Hepatocyte (in vitro differentiated cells): ENCODE results near the gene ZBTB33.

Source experiments
- EZH2 ChIP-seq: fragments of 200-600 bp; sonication (generic); IDR thresholded peaks from 2 replicates; pipeline ENCODE4 v1.6.1; 2016; ENCODE audit warnings: antibody characterized with exemption, mild to moderate bottlenecking, borderline replicate concordance
- TF ChIP-seq, protein P1 (sequence below): fragments of 200-600 bp; sonication (generic); IDR thresholded peaks from 2 replicates; pipeline ENCODE4 v1.5.1; 2016; ENCODE audit warnings: antibody characterized with exemption, mild to moderate bottlenecking; ENCODE audit not compliant: poor library complexity

- TF ChIP-seq, protein P1, sequence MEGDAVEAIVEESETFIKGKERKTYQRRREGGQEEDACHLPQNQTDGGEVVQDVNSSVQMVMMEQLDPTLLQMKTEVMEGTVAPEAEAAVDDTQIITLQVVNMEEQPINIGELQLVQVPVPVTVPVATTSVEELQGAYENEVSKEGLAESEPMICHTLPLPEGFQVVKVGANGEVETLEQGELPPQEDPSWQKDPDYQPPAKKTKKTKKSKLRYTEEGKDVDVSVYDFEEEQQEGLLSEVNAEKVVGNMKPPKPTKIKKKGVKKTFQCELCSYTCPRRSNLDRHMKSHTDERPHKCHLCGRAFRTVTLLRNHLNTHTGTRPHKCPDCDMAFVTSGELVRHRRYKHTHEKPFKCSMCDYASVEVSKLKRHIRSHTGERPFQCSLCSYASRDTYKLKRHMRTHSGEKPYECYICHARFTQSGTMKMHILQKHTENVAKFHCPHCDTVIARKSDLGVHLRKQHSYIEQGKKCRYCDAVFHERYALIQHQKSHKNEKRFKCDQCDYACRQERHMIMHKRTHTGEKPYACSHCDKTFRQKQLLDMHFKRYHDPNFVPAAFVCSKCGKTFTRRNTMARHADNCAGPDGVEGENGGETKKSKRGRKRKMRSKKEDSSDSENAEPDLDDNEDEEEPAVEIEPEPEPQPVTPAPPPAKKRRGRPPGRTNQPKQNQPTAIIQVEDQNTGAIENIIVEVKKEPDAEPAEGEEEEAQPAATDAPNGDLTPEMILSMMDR, result no peak
- no peak for TF ChIP-seq EZH2
Measured at GRCh38 chrX:120301960-120302359, 51.3 kb downstream of the ZBTB33 start.
